ENCODE data around the gene RBM19.

RBM19 gene

GRCh38 chr12:113798552-113798951 is 167.6 kb downstream of the RBM19 start:
- DNase-seq = no peak

- no peak for DNase-seq
Measured at GRCh38 chr12:113797535-113797868, 168.6 kb downstream of the RBM19 start.

GRCh38 chr12:113796852-113797534 is 169.1 kb downstream of the RBM19 start:
- peak; percentile 55 for DNase-seq

- peak; percentile 39 for DNase-seq
Measured at GRCh38 chr12:113796066-113796827, 169.9 kb downstream of the RBM19 start.

GRCh38 chr12:113795445-113795844 is 170.7 kb downstream of the RBM19 start:
- DNase-seq = no peak

GRCh38 chr12:113794774-113795173 is 171.4 kb downstream of the RBM19 start:
- no peak for DNase-seq

- DNase-seq = no peak
Measured at GRCh38 chr12:113793250-113793649, 172.9 kb downstream of the RBM19 start.

- no peak for DNase-seq
Measured at GRCh38 chr12:113792450-113792849, 173.7 kb downstream of the RBM19 start.

GRCh38 chr12:113788020-113788856 is 177.9 kb downstream of the RBM19 start:
- no peak for DNase-seq

- no peak for DNase-seq
Measured at GRCh38 chr12:113786107-113786506, 180.0 kb downstream of the RBM19 start.

- DNase-seq = no peak
Measured at GRCh38 chr12:113783811-113784210, 182.3 kb downstream of the RBM19 start.

- no peak for DNase-seq
Measured at GRCh38 chr12:113782873-113783272, 183.3 kb downstream of the RBM19 start.

GRCh38 chr12:113781415-113782198 is 184.5 kb downstream of the RBM19 start:
- DNase-seq = no peak

GRCh38 chr12:113779774-113780173 is 186.4 kb downstream of the RBM19 start:
- no peak for DNase-seq

GRCh38 chr12:113778432-113779132 is 187.5 kb downstream of the RBM19 start:
- DNase-seq = no peak

- no peak for DNase-seq
Measured at GRCh38 chr12:113777751-113778150, 188.4 kb downstream of the RBM19 start.

- no peak for DNase-seq
Measured at GRCh38 chr12:113776536-113776935, 189.6 kb downstream of the RBM19 start.

- DNase-seq = no peak
Measured at GRCh38 chr12:113774526-113774925, 191.6 kb downstream of the RBM19 start.

- DNase-seq = no peak
Measured at GRCh38 chr12:113772505-113773030, 193.6 kb downstream of the RBM19 start.

GRCh38 chr12:113770389-113770865 is 195.7 kb downstream of the RBM19 start:
- DNase-seq = no peak

GRCh38 chr12:113769305-113769704 is 196.8 kb downstream of the RBM19 start:
- no peak for DNase-seq

- no peak for DNase-seq
Measured at GRCh38 chr12:113768850-113769249, 197.3 kb downstream of the RBM19 start.
